ENCODE results near the gene SYTL1. TPM values are rescaled to one million over a fixed set of nuclear protein-coding genes. Genes with fewer than 3 reads are reported as not detected.
A peak's percentile ranks its signal among the peaks of the same experiment; 100 is the strongest.

The SYTL1 gene
- total RNA-seq, 1 donor from 2014 or later, result 47.2 TPM

- Histone ChIP-seq H3K4me3 (ENCODE audit: low read depth, low read length) (no peak overlapping the region), H3K36me3 (ENCODE audit: control insufficient read depth, insufficient read depth, low read length) (no peaks in the 10 kb centered on the region), H3K27me3 (ENCODE audit: control insufficient read depth, insufficient read depth, low read length) (no peaks in the 10 kb centered on the region)
- DNase-seq (ENCODE audit: low read depth), result no peak
- TF ChIP-seq CTCF (IDR thresholded peaks at IDR 0.05; ENCODE audit: insufficient read depth, low read length, poor library complexity, severe bottlenecking), result no peak
These were observed 27.7 kb upstream of the SYTL1 start for GRCh38 chr1:27314169-27314568.

- DNase-seq (ENCODE audit: low read depth), result no peak
- Histone ChIP-seq H3K36me3 (ENCODE audit: control insufficient read depth, insufficient read depth, low read length) (no peaks in the 10 kb centered on the region), H3K27me3 (ENCODE audit: control insufficient read depth, insufficient read depth, low read length) (no peaks in the 10 kb centered on the region), H3K4me3 (ENCODE audit: low read depth, low read length) (no peak overlapping the region)
- TF ChIP-seq CTCF (IDR thresholded peaks at IDR 0.05; ENCODE audit: insufficient read depth, low read length, poor library complexity, severe bottlenecking), result no peak
These were observed 27.1 kb upstream of the SYTL1 start for GRCh38 chr1:27314737-27315136.

- no peak for DNase-seq (ENCODE audit: low read depth)
- H3K4me3 ChIP-seq (ENCODE audit: low read depth, low read length), result no peak overlapping the region
- no peak for TF ChIP-seq CTCF (IDR thresholded peaks at IDR 0.05; ENCODE audit: insufficient read depth, low read length, poor library complexity, severe bottlenecking)
- no peaks in the 10 kb centered on the region for H3K36me3 ChIP-seq (ENCODE audit: control insufficient read depth, insufficient read depth, low read length)
- H3K27me3 ChIP-seq (ENCODE audit: control insufficient read depth, insufficient read depth, low read length), result no peaks in the 10 kb centered on the region
These were observed 25.0 kb upstream of the SYTL1 start for GRCh38 chr1:27316860-27317259.

GRCh38 chr1:27318136-27318535 lies 23.7 kb upstream of the SYTL1 start:
- H3K36me3 ChIP-seq (ENCODE audit: control insufficient read depth, insufficient read depth, low read length), result no peaks in the 10 kb centered on the region
- H3K4me3 ChIP-seq (ENCODE audit: low read depth, low read length), result no peak overlapping the region
- H3K27me3 ChIP-seq (ENCODE audit: control insufficient read depth, insufficient read depth, low read length), result no peaks in the 10 kb centered on the region
- no peak for DNase-seq (ENCODE audit: low read depth)
- TF ChIP-seq CTCF (IDR thresholded peaks at IDR 0.05; ENCODE audit: insufficient read depth, low read length, poor library complexity, severe bottlenecking), result no peak

GRCh38 chr1:27318596-27318995 lies 23.2 kb upstream of the SYTL1 start:
- no peak for TF ChIP-seq CTCF (IDR thresholded peaks at IDR 0.05; ENCODE audit: insufficient read depth, low read length, poor library complexity, severe bottlenecking)
- Histone ChIP-seq H3K4me3 (ENCODE audit: low read depth, low read length) (no peak overlapping the region), H3K36me3 (ENCODE audit: control insufficient read depth, insufficient read depth, low read length) (no peaks in the 10 kb centered on the region), H3K27me3 (ENCODE audit: control insufficient read depth, insufficient read depth, low read length) (no peaks in the 10 kb centered on the region)
- DNase-seq (ENCODE audit: low read depth), result no peak

GRCh38 chr1:27321813-27322568 lies 19.8 kb upstream of the SYTL1 start, which contains the start of gene TMEM222:
TMEM222 (plus strand) TSS chr1:27322163; CDS start chr1:27322198, 35 bp downstream.
- TF ChIP-seq CTCF (IDR thresholded peaks at IDR 0.05; ENCODE audit: insufficient read depth, low read length, poor library complexity, severe bottlenecking), result no peak
- DNase-seq (ENCODE audit: low read depth), result peak; percentile 76

More at GRCh38 chr1:27321813-27322568, 19.8 kb upstream of the SYTL1 start, which contains the start of gene TMEM222:
- Histone ChIP-seq H3K4me3 (ENCODE audit: low read depth, low read length) (peak within 1 kb of the TSS; percentile 98), H3K27me3 (ENCODE audit: control insufficient read depth, insufficient read depth, low read length) (no peaks in the 10 kb centered on the region), H3K36me3 (ENCODE audit: control insufficient read depth, insufficient read depth, low read length) (no peaks in the 10 kb centered on the region)
